IMR-90 (cell line): ENCODE measurements around the gene RAMP3. TPM values are rescaled to one million over a fixed set of nuclear protein-coding genes. Genes with fewer than 3 reads are reported as not detected.

Experiments used
- ATAC-seq: fragments of 200-7000 bp; cut with Tn5 transposase; 2 replicates; pipeline ENCODE4 v1.9.1; 2020; ENCODE audit warnings: low read depth, mild to moderate bottlenecking, moderate library complexity
- BruUV-seq: library from RNA; stranded (reverse); fragments of 400-500 nt; replicated peaks from 2 replicates; lab custom pipeline; 2021; lab: Mats Ljungman, UMichigan
- CTCF ChIA-PET: fragments of 300-600 bp; formaldehyde crosslinking; extraction: SDS; loops from one replicate; lab custom pipeline; 2021; ENCODE audit warnings: antibody characterized with exemption; lab: Yijun Ruan, JAX
- POLR2A ChIA-PET: fragments of 300-600 bp; sonication (Branson Sonifier 250); formaldehyde crosslinking; loops from one replicate; lab custom pipeline; 2022; ENCODE audit warnings: antibody characterized with exemption; ENCODE audit not compliant: unreplicated experiment; lab: Charles Lee
- DNase-seq: peaks from one replicate; pipeline ENCODE4 v3.0.0; 2013
- H2AFZ ChIP-seq: replicated peaks from 2 replicates; pipeline ENCODE3; 2013; ENCODE audit warnings: low read length, mild to moderate bottlenecking; ENCODE audit not compliant: poor library complexity
- H2AK5ac ChIP-seq: 2 replicates; pipeline ENCODE4 v1.6.1; 2013; ENCODE audit warnings: low read depth, low read length, inconsistent platforms
- H2AK9ac ChIP-seq: replicated peaks from 2 replicates; pipeline ENCODE3; 2013; ENCODE audit warnings: mild to moderate bottlenecking, low read depth, low read length, moderate library complexity; ENCODE audit not compliant: poor library complexity
- H2BK120ac ChIP-seq: 2 replicates; pipeline ENCODE4 v1.6.1; 2013; ENCODE audit warnings: low read depth, low read length, inconsistent platforms
- H2BK15ac ChIP-seq: 3 replicates; pipeline ENCODE4 v1.6.1; 2013; ENCODE audit warnings: low read depth, low read length, inconsistent platforms
- H2BK20ac ChIP-seq: 2 replicates; pipeline ENCODE4 v1.6.1; 2013; ENCODE audit warnings: low read depth, mild to moderate bottlenecking, inconsistent platforms, low read length, moderate library complexity
- H2BK5ac ChIP-seq: 2 replicates; pipeline ENCODE4 v1.6.1; 2013; ENCODE audit warnings: mild to moderate bottlenecking, low read depth, low read length, inconsistent platforms; ENCODE audit not compliant: poor library complexity, severe bottlenecking
- H3K14ac ChIP-seq: replicated peaks from 2 replicates; pipeline ENCODE4 v1.6.1; 2013; ENCODE audit warnings: low read depth, low read length, inconsistent platforms
- H3K18ac ChIP-seq: 2 replicates; pipeline ENCODE4 v1.6.1; 2013; ENCODE audit warnings: low read depth, low read length, control low read depth
- H3K23ac ChIP-seq: 2 replicates; pipeline ENCODE4 v1.6.1; 2013; ENCODE audit warnings: low read depth, low read length, inconsistent platforms
- H3K27ac ChIP-seq: 2 replicates; pipeline ENCODE4 v1.5.1; 2013; ENCODE audit warnings: mild to moderate bottlenecking, control low read depth, low read length; ENCODE audit not compliant: insufficient read depth
- H3K27me3 ChIP-seq: 2 replicates; pipeline ENCODE4 v1.6.1; 2013; ENCODE audit warnings: low read length; ENCODE audit not compliant: control insufficient read depth, insufficient read depth
- H3K36me3 ChIP-seq: 2 replicates; pipeline ENCODE4 v1.6.1; 2013; ENCODE audit warnings: low read length, mixed read lengths; ENCODE audit not compliant: control insufficient read depth, insufficient read depth
- H3K4ac ChIP-seq: 2 replicates; pipeline ENCODE4 v1.6.1; 2013; ENCODE audit warnings: low read depth, low read length, inconsistent platforms
- H3K4me1 ChIP-seq: 2 replicates; pipeline ENCODE4 v1.6.1; 2013; ENCODE audit warnings: low read length, mixed read lengths; ENCODE audit not compliant: control insufficient read depth, insufficient read depth
- H3K4me2 ChIP-seq: 2 replicates; pipeline ENCODE4 v1.6.1; 2013; ENCODE audit warnings: low read depth, mild to moderate bottlenecking, control low read depth, low read length, moderate library complexity
- H3K4me3 ChIP-seq: 2 replicates; pipeline ENCODE4 v1.5.1; 2013; ENCODE audit warnings: low read depth, mild to moderate bottlenecking, control low read depth, low read length, moderate library complexity; ENCODE audit not compliant: insufficient read depth
- H3K56ac ChIP-seq: 2 replicates; pipeline ENCODE4 v1.6.1; 2013; ENCODE audit warnings: low read length, inconsistent platforms; ENCODE audit not compliant: insufficient read depth; ENCODE audit errors: extremely low read depth
- H3K79me1 ChIP-seq, 2 experiments: 2 replicates each; pipeline ENCODE4 v1.6.1; 2013; ENCODE audit warnings: low read length in 2 of 2, inconsistent platforms in 1 of 2, low read depth in 1 of 2
- H3K9ac ChIP-seq: 2 replicates; pipeline ENCODE4 v1.6.1; 2013; ENCODE audit warnings: low read depth, low read length, control low read depth
- H3K9me1 ChIP-seq: 2 replicates; pipeline ENCODE4 v1.6.1; 2013; ENCODE audit warnings: low read length, inconsistent platforms; ENCODE audit not compliant: insufficient read depth
- H3K9me3 ChIP-seq: 2 replicates; pipeline ENCODE4 v1.6.1; 2013; ENCODE audit warnings: low read length; ENCODE audit not compliant: control insufficient read depth, insufficient read depth
- H4K20me1 ChIP-seq: 2 replicates; pipeline ENCODE4 v1.6.1; 2013; ENCODE audit warnings: low read length, inconsistent platforms; ENCODE audit not compliant: insufficient read depth
- H4K5ac ChIP-seq: 2 replicates; pipeline ENCODE4 v1.6.1; 2013; ENCODE audit warnings: mild to moderate bottlenecking, low read depth, low read length, control low read depth
- H4K8ac ChIP-seq, 2 experiments: 2 replicates each; pipeline ENCODE4 v1.6.1; 2013; ENCODE audit warnings: low read depth in 2 of 2, low read length in 2 of 2, control low read depth in 1 of 2, inconsistent platforms in 1 of 2
- H4K91ac ChIP-seq: 2 replicates; pipeline ENCODE4 v1.6.1; 2013; ENCODE audit warnings: low read depth, low read length, inconsistent platforms; ENCODE audit not compliant: insufficient read depth
- BHLHE40 ChIP-seq: fragments of 150-350 bp; IDR thresholded peaks from 2 replicates; pipeline ENCODE4 v1.6.1; 2016; ENCODE audit warnings: mild to moderate bottlenecking, low read depth, low read length
- CEBPB ChIP-seq: IDR thresholded peaks from 2 replicates; pipeline ENCODE4 v1.6.1; 2012; ENCODE audit warnings: low read depth, low read length, improper control_type of control experiment
- CTCF ChIP-seq: conservative IDR thresholded peaks from 2 replicates; pipeline ENCODE4 v1.5.1; 2012; ENCODE audit warnings: mild to moderate bottlenecking, low read depth, low read length, improper control_type of control experiment
- FOS ChIP-seq: fragments of 150-350 bp; IDR thresholded peaks from 2 replicates; pipeline ENCODE4 v1.6.1; 2016; ENCODE audit warnings: low read depth, low read length
- MAZ ChIP-seq: IDR thresholded peaks from 2 replicates; pipeline ENCODE4 v1.6.1; 2012; ENCODE audit warnings: low read depth, mild to moderate bottlenecking, low read length, improper control_type of control experiment, moderate library complexity, borderline replicate concordance
- MXI1 ChIP-seq: IDR thresholded peaks from 2 replicates; pipeline ENCODE4 v1.6.1; 2012; ENCODE audit warnings: low read depth, mild to moderate bottlenecking, low read length, moderate library complexity, borderline replicate concordance
- NFE2L2 ChIP-seq: fragments of 150-350 bp; IDR thresholded peaks from 2 replicates; pipeline ENCODE4 v1.6.1; 2016; ENCODE audit warnings: low read depth, mild to moderate bottlenecking, low read length
- POLR2A ChIP-seq: IDR thresholded peaks from 2 replicates; pipeline ENCODE4 v1.6.1; 2012; ENCODE audit warnings: mild to moderate bottlenecking, low read depth, low read length
- RCOR1 ChIP-seq: IDR thresholded peaks from 2 replicates; pipeline ENCODE4 v1.6.1; 2012; ENCODE audit warnings: mild to moderate bottlenecking, low read length, improper control_type of control experiment; ENCODE audit not compliant: insufficient replicate concordance
- RFX5 ChIP-seq: IDR thresholded peaks from 2 replicates; pipeline ENCODE4 v1.8.0; 2012; ENCODE audit warnings: low read depth, mild to moderate bottlenecking, low read length, moderate library complexity
- WGBS, 2 experiments: methylation state at CpG; one replicate each; pipeline versions ENCODE4 v1.1.5 to v1.1.7; 2013; ENCODE audit warnings: missing lambda C conversion rate in 2 of 2; ENCODE audit not compliant: insufficient read length in 1 of 2; ENCODE audit errors: extremely low coverage in 2 of 2; 5-methylcytosine and 5-hydroxymethylcytosine counted together
- dilution Hi-C: fragments of 300-500 bp; cut with HindIII; formaldehyde crosslinking; loops from one replicate; pipeline ENCODE4 v1.14.3; 2018; ENCODE audit warnings: low sequenced_read_pairs; ENCODE audit not compliant: unreplicated experiment
- in situ Hi-C: fragments of 300-500 bp; cut with MboI; formaldehyde crosslinking; loops from 3 replicates; pipeline ENCODE4 v1.14.3; 2019; ENCODE audit warnings: low sequenced_read_pairs, inconsistent platforms, mixed read lengths
- intact Hi-C: fragments of 100-400 bp; cut with micrococcal nuclease; formaldehyde crosslinking; loops from 2 replicates; pipeline ENCODE4 v1.10.0; 2022
- polyA plus RNA-seq, 3 experiments: library from polyadenylated mRNA; depleted of rRNA; stranded (reverse); fragments of >200 nt; gene quantifications; 2 replicates each; pipeline ENCODE4 v1.2.3, GENCODE V29; 2012; ENCODE audit warnings: low replicate concordance in 1 of 3
- total RNA-seq: library from RNA; depleted of rRNA; stranded (reverse); fragments of >200 nt; gene quantifications from 2 replicates; pipeline ENCODE4 v1.2.3, GENCODE V29; 2012
- TF ChIP-seq, protein P1 (sequence below): fragments of 150-350 bp; IDR thresholded peaks from 2 replicates; pipeline ENCODE4 v1.6.1; 2017; ENCODE audit warnings: mild to moderate bottlenecking, antibody characterized with exemption, low read length, low read depth

RAMP3 gene
- total and polyA plus RNA-seq, 2 of the 4 experiments (the other 2 are of a cell fraction): not detected

DNA sequence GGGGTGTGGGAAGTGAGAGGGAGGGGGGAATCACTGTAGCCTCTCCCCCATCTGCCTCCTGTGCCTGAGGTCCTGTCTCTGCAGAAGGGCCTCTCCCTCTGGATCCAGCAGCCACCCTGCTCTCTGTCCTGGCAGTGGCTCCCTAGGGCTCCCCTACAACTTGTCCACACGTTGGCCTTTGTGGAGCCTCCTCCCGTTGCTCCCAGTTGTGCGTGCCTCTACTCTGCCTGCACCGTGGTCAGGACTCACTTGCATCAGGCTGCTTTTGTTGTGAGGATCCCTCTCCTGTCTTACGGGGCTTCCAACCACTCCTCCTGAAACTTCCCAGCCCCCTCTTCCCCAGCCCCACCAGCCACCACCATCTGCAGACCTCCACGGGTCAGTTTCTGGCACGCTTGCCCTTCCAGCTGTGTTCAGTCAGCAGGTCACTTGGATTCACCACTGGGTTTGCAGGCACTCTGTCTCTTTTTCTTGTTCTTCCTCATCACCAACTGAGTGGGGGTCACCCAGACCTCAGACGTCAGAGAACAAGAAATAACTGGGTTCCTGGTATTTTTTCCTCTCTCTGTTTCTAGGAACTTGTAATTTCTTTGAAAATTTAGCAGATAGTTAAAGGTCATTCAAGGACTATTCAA, 62.3 kb downstream of the RAMP3 start:
- Histone ChIP-seq H3K27ac (no peak overlapping the region), H2AK5ac (no peak overlapping the region), H3K9me3 (no peaks in the 10 kb centered on the region), H4K8ac (no peak overlapping the region), H2BK120ac (no peak overlapping the region), H2BK20ac (no peak overlapping the region), H3K9ac (no peak overlapping the region), H4K20me1 (no peaks in the 10 kb centered on the region), H3K18ac (no peak overlapping the region), H3K4me2 (no peak overlapping the region), H3K56ac (no peak overlapping the region), H2AFZ (no peak overlapping the region), H4K91ac (no peak overlapping the region), H3K4ac (no peak overlapping the region), H3K79me1 (no peaks in the 10 kb centered on the region), H3K9me1 (no peaks in the 10 kb centered on the region), H3K14ac (no peak overlapping the region), H2AK9ac (no peak overlapping the region), H3K23ac (no peak overlapping the region), H4K5ac (no peak overlapping the region), H3K4me3 (no peak overlapping the region), H2BK5ac (no peak overlapping the region), H2BK15ac (no peak overlapping the region), H3K36me3 (no peaks in the 10 kb centered on the region), H3K4me1 (no peaks in the 10 kb centered on the region), H3K27me3 (peaks cover 26% of the 10 kb centered on the region)
- ATAC-seq: no peak
- WGBS, 2 experiments: 5% methylated on average over 4 of the region's 8 CpGs; no CpG with 5 or more reads in 1 of the 2 experiments
- DNase-seq: no peak
- CTCF ChIA-PET: no interaction called here
- POLR2A ChIA-PET: no interaction called here
- dilution Hi-C loops: no loop called here
- TF ChIP-seq BHLHE40 (no peak), NFE2L2 (no peak), MXI1 (no peak), FOS (no peak), RFX5 (no peak), MAZ (no peak), POLR2A (no peak), CEBPB (no peak), RCOR1 (no peak), CTCF (no peak)
- TF ChIP-seq, protein P1, sequence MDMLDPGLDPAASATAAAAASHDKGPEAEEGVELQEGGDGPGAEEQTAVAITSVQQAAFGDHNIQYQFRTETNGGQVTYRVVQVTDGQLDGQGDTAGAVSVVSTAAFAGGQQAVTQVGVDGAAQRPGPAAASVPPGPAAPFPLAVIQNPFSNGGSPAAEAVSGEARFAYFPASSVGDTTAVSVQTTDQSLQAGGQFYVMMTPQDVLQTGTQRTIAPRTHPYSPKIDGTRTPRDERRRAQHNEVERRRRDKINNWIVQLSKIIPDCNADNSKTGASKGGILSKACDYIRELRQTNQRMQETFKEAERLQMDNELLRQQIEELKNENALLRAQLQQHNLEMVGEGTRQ: no peak
- intact Hi-C loops: no loop called here
- BruUV-seq: no TSS peak
- in situ Hi-C loops: no loop called here
